A549 (cell line): Measurements from ENCODE around the gene DDAH2. TPM values are rescaled to one million over a fixed set of nuclear protein-coding genes. Genes with fewer than 3 reads are reported as not detected.

Experiments
- ATAC-seq, 2 experiments: fragments of 200-7000 bp in 1 of 2; fragments of >200 bp in 1 of 2; cut with Nextera tagmentation in 1 of 2; cut with Tn5 transposase in 1 of 2; 3 replicates each; pipeline versions ENCODE4 v1.8.0 to v1.9.1; 2018 to 2020; ENCODE audit warnings: mild to moderate bottlenecking in 1 of 2, moderate library complexity in 1 of 2
- CTCF ChIA-PET: fragments of 300-600 bp; sonication (Branson Sonifier 250); formaldehyde crosslinking; extraction: SDS; loops from one replicate; lab custom pipeline; 2021; ENCODE audit warnings: antibody characterized with exemption, inconsistent platforms; lab: Yijun Ruan, JAX
- POLR2A ChIA-PET: fragments of 350-600 bp; formaldehyde crosslinking; extraction: SDS; loops from one replicate; lab custom pipeline; 2021; ENCODE audit warnings: antibody characterized with exemption, inconsistent platforms; lab: Yijun Ruan, JAX
- DNase-seq, 2 experiments: peaks; one replicate each; pipeline versions ENCODE4 v3.0.0 to v3.0.0-alpha.2; 2011 to 2016; ENCODE audit warnings: low read depth in 1 of 2, low spot score in 1 of 2
- FAIRE-seq: peaks from 2 replicates; lab custom pipeline; 2011; peaks lifted over from hg19 to GRCh38; lab: Jason Lieb, UNC
- H3K27ac ChIP-seq, 2 experiments: fragments of >200 bp; sonication (Bioruptor Twin); formaldehyde crosslinking; 3 replicates each; pipeline ENCODE4 v1.5.1; 2016 to 2017
- H3K4me1 ChIP-seq: fragments of >200 bp; sonication (Bioruptor Twin); formaldehyde crosslinking; 3 replicates; pipeline ENCODE4 v1.6.1; 2016
- H3K4me2 ChIP-seq: fragments of >200 bp; sonication (Bioruptor Twin); formaldehyde crosslinking; 3 replicates; pipeline ENCODE4 v1.6.1; 2016
- H3K4me3 ChIP-seq: fragments of >200 bp; sonication (Bioruptor Twin); formaldehyde crosslinking; 3 replicates; pipeline ENCODE4 v1.5.1; 2016
- H3K9me3 ChIP-seq: fragments of >200 bp; sonication (Bioruptor Twin); formaldehyde crosslinking; 3 replicates; pipeline ENCODE4 v1.6.1; 2016
- BHLHE40 ChIP-seq: IDR thresholded peaks from 2 replicates; pipeline ENCODE4 v1.6.1; 2012; ENCODE audit warnings: low read depth, low read length, inconsistent platforms
- CBX8 ChIP-seq: fragments of 200-600 bp; sonication (generic); IDR thresholded peaks from 2 replicates; pipeline ENCODE4 v1.6.1; 2016
- CEBPB ChIP-seq, 2 experiments: fragments of >200 bp in 1 of 2; sonication (Bioruptor Twin) in 1 of 2; formaldehyde crosslinking in 1 of 2; IDR thresholded peaks; 2 replicates each; pipeline ENCODE4 v1.6.1; 2012 to 2016
- CHD2 ChIP-seq: fragments of 150-350 bp; IDR thresholded peaks from 2 replicates; pipeline ENCODE4 v1.6.1; 2014; ENCODE audit warnings: low read length; ENCODE audit not compliant: partially characterized antibody
- CHD4 ChIP-seq: fragments of 200-600 bp; sonication (generic); IDR thresholded peaks from 2 replicates; pipeline ENCODE4 v1.6.1; 2016; ENCODE audit warnings: antibody characterized with exemption, mild to moderate bottlenecking, borderline replicate concordance
- EHMT2 ChIP-seq: fragments of 200-600 bp; sonication (generic); IDR thresholded peaks from 2 replicates; pipeline ENCODE4 v1.6.1; 2016; ENCODE audit warnings: antibody characterized with exemption, low read depth, mild to moderate bottlenecking, moderate library complexity
- EP300 ChIP-seq, 2 experiments: fragments of >200 bp; sonication (Bioruptor Twin); formaldehyde crosslinking; IDR thresholded peaks; 2 replicates in 1 of 2; 3 replicates in 1 of 2; pipeline ENCODE4 v1.6.1; 2016 to 2017
- ESRRA ChIP-seq: fragments of 150-350 bp; IDR thresholded peaks from 2 replicates; pipeline ENCODE4 v1.6.1; 2014; ENCODE audit warnings: mild to moderate bottlenecking, low read length, borderline replicate concordance
- FOSB ChIP-seq: fragments of 250-450 bp; sonication (Bioruptor Pico); IDR thresholded peaks from 2 replicates; pipeline ENCODE4 v1.5.0; 2020; ENCODE audit warnings: mild to moderate bottlenecking, moderate library complexity
- FOSL2 ChIP-seq, 2 experiments: fragments of 450-650 bp in 1 of 2; fragments of >200 bp in 1 of 2; sonication (Bioruptor Twin) in 1 of 2; formaldehyde crosslinking; IDR thresholded peaks; 2 replicates each; pipeline versions ENCODE4 v1.5.0 to v1.6.1; 2016 to 2020; ENCODE audit warnings: mild to moderate bottlenecking in 1 of 2, moderate library complexity in 1 of 2
- HDAC2 ChIP-seq: fragments of 200-600 bp; sonication (generic); IDR thresholded peaks from 2 replicates; pipeline ENCODE4 v1.6.1; 2016
- HEYL ChIP-seq: fragments of 250-450 bp; sonication (Bioruptor Pico); IDR thresholded peaks from 2 replicates; pipeline ENCODE4 v1.8.0; 2021; ENCODE audit warnings: mild to moderate bottlenecking, moderate library complexity
- HOXA7 ChIP-seq: fragments of 250-450 bp; sonication (Bioruptor Pico); IDR thresholded peaks from 2 replicates; pipeline ENCODE4 v1.5.0; 2020; ENCODE audit warnings: mild to moderate bottlenecking, moderate library complexity
- HOXB5 ChIP-seq: fragments of 250-450 bp; sonication (Bioruptor Pico); IDR thresholded peaks from 2 replicates; pipeline ENCODE4 v1.5.0; 2020; ENCODE audit warnings: mild to moderate bottlenecking, moderate library complexity
- JUNB ChIP-seq: fragments of >200 bp; sonication (Bioruptor Twin); formaldehyde crosslinking; IDR thresholded peaks from 2 replicates; pipeline ENCODE4 v1.6.1; 2016
- KDM5A ChIP-seq: fragments of 200-600 bp; sonication (generic); IDR thresholded peaks from 2 replicates; pipeline ENCODE4 v1.6.1; 2016; ENCODE audit warnings: antibody characterized with exemption, mild to moderate bottlenecking
- NFE2L2 ChIP-seq: fragments of 150-350 bp; conservative IDR thresholded peaks from 2 replicates; pipeline ENCODE4 v1.6.1; 2014; ENCODE audit warnings: low read length
- NPAS2 ChIP-seq: fragments of 250-450 bp; sonication (Bioruptor Pico); IDR thresholded peaks from 2 replicates; pipeline ENCODE4 v1.8.0; 2022; ENCODE audit warnings: mild to moderate bottlenecking, moderate library complexity, borderline replicate concordance
- RARB ChIP-seq: fragments of 250-450 bp; sonication (Bioruptor Pico); IDR thresholded peaks from 2 replicates; pipeline ENCODE4 v1.8.0; 2021; ENCODE audit warnings: mild to moderate bottlenecking, moderate library complexity
- RCOR1 ChIP-seq: fragments of 150-350 bp; IDR thresholded peaks from 2 replicates; pipeline ENCODE4 v1.6.1; 2014; ENCODE audit warnings: antibody characterized with exemption, low read length, low read depth
- RNF2 ChIP-seq: fragments of 200-600 bp; sonication (generic); IDR thresholded peaks from 2 replicates; pipeline ENCODE4 v1.6.1; 2016; ENCODE audit warnings: low read depth, mild to moderate bottlenecking, antibody characterized with exemption, moderate library complexity, borderline replicate concordance
- SMC3 ChIP-seq: fragments of >200 bp; sonication (Bioruptor Twin); formaldehyde crosslinking; IDR thresholded peaks from 3 replicates; pipeline ENCODE4 v1.6.1; 2018; ENCODE audit warnings: inconsistent platforms
- TP53 ChIP-seq: fragments of 250-450 bp; sonication (Bioruptor Pico); IDR thresholded peaks from 2 replicates; pipeline ENCODE4 v1.5.0; 2021; ENCODE audit warnings: mild to moderate bottlenecking, moderate library complexity
- ZFP36 ChIP-seq: fragments of 450-650 bp; IDR thresholded peaks from 2 replicates; pipeline ENCODE4 v1.6.1; 2014; ENCODE audit warnings: borderline replicate concordance; ENCODE audit not compliant: partially characterized antibody
- ZSCAN20 ChIP-seq: fragments of 250-450 bp; sonication (Bioruptor Pico); IDR thresholded peaks from 2 replicates; pipeline ENCODE4 v1.8.0; 2022; ENCODE audit warnings: mild to moderate bottlenecking, moderate library complexity
- WGBS: methylation state at CpG from one replicate; pipeline ENCODE4 v1.1.6; 2017; ENCODE audit errors: missing lambda C conversion rate; 5-methylcytosine and 5-hydroxymethylcytosine counted together
- polyA plus RNA-seq, 4 experiments: library from polyadenylated mRNA; depleted of rRNA in 3 of 4; stranded (reverse); fragments of >200 nt; fragmentation: RNase III in 1 of 4; extraction: RNeasy Plus Mini Kit Qiagen cat#74134 plus additional on column Dnase treatment in 1 of 4; gene quantifications; 2 replicates in 3 of 4; 3 replicates in 1 of 4; pipeline ENCODE4 v1.2.3, GENCODE V29; 2011 to 2017
- TF ChIP-seq, protein P1 (sequence below): fragments of >200 bp; sonication (Bioruptor Twin); formaldehyde crosslinking; IDR thresholded peaks from 2 replicates; pipeline ENCODE4 v1.6.1; 2016
- TF ChIP-seq, protein P2 (sequence below): fragments of 150-350 bp; IDR thresholded peaks from 2 replicates; pipeline ENCODE4 v1.6.1; 2014; ENCODE audit warnings: low read depth, mild to moderate bottlenecking, low read length
- TF ChIP-seq, protein P3 (sequence below): fragments of 200-600 bp; sonication (generic); IDR thresholded peaks from 2 replicates; pipeline ENCODE4 v1.6.1; 2016; ENCODE audit warnings: antibody characterized with exemption, mild to moderate bottlenecking, moderate library complexity
- TF ChIP-seq, protein P4 (sequence below): IDR thresholded peaks from 2 replicates; pipeline ENCODE4 v1.6.1; 2012

Gene DDAH2
- polyA plus RNA-seq, 2 of the 4 experiments (the other 2 are of a cell fraction), result 19.3 to 54.5 TPM

DNA sequence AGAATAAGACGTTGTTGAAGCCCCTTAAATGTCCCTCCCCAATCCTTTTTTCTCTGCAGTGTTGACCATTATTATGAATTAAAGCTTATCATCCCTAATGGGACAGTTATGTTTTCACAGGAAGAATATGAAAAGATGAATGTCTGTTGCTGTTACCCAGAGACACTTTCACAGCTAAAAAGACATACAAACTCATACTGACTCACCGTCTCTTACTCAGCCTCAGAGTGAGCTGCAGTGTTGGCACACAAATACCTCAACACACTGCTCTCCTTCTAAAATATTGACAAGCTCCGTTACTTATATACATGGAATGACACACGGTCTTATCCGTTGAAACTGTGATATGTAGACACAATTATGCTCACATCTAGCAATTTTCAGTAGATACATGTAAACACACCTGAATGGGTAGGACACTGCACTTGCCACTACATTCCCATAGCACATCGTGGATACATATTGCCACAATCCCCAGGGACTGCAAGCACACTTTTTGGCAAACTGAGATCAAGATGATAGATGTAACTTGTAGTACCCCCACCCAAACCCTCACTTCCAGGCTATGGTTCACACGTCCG is 23.7 kb upstream of the DDAH2 start:
- 40% methylated on average over 8 of the region's 8 CpGs for WGBS
- Histone ChIP-seq H3K4me3 (no peak overlapping the region), H3K9me3 (no peaks in the 10 kb centered on the region), H3K4me2 (peak overlapping the region; percentile 51), H3K4me1 (peaks cover 13% of the 10 kb centered on the region), H3K27ac (peak overlapping the region in 1 of 2 experiments; percentile 53; a peak in 2 of 6 replicates)
- DNase-seq, result peak in 1 of 2 experiments; percentile 37
- CTCF ChIA-PET, result interaction anchor here (0.7 to 2.9 kb wide), 8 partner anchors 17 to 135 kb away, joined by 3 to 12 read pairs (median 4); partner anchors contain the start of gene MPIG6B
- FAIRE-seq, result no peak
- POLR2A ChIA-PET, result interaction anchor here (0.6 to 1.3 kb wide), 4 partner anchors 13 to 75 kb away, joined by 3 to 5 read pairs (median 3); partner anchors contain the start of genes CLIC1, HSPA1A, HSPA1B and HSPA1L
- ATAC-seq, result peak; percentile 90 to 94
- no peak for TF ChIP-seq ZSCAN20 (CRISPR knock-in tag)
- no peak for TF ChIP-seq FOSL2 (IDR thresholded peaks at IDR 0.05)
- peak; percentile 35; the same call in 1 of the 2 replicates for TF ChIP-seq FOSL2 (CRISPR knock-in tag; IDR thresholded peaks at IDR 0.05)

DNA sequence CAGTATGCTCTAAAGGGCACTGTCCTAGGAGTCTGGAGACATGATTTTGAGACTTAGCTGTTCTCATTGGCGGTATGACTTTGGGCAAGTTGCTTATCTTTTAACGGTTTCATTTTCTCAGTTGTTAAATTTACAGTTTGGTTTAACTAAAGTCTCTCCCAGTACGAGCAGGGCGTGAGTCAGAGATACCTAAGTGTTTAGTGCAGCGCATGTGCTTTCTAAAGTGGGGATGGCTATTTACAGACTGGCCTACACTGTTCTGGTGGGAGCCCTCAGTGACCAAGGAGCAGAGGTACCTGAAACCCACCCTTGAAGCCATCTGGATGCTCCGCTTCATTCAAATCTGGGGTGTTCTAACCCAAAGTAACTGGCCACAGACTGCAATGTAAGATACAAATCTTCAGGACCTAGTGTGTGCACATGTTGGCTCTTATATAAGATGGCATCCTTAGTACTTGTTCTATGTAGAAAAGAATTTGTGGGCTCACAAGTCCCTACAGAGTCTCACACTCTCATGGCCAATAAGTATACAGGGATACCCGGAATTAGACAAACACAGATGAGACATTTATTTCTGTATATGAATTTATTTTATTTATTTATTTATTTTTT is 21.4 kb upstream of the DDAH2 start:
- no peaks in the 10 kb centered on the region for H3K9me3 ChIP-seq
- POLR2A ChIA-PET, result no interaction called here
- WGBS, result 78% methylated on average over 7 of the region's 7 CpGs

DNA sequence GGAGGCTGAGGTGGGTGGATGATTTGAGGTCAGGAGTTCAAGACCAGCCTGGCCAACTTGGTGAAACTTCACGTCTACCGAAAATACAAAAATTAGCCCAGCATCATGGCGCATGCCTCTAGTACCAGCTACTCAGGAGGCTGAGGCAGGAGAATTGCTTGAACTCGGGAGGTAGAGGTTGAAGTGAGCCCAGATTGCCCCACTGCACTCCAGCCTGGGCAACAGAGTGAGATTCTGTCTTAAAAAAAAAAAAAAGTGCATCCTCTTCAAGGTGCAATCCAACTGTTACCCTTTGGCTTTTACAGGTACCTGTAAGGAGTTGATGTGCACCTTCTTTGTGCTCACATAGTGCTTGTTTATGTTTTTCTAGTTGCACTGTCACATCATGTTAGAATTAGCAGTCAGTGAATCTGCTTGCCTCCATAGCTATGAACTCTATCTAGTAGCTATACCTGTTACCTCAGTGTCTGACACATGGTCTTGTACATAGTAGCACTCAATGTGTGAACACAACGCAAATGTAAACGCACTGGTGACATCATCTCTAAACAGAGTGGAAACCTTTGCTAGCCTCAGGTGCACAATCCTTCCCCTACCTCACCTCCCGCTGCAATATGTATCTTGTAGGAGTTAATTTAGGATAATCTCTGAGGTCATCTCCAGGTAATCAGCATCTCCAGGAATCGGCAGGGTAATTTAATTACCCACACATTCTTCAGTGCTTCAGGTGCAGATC is 20.4 kb upstream of the DDAH2 start:
- POLR2A ChIA-PET, result no interaction called here
- DNase-seq (no peak), ATAC-seq (no peak), FAIRE-seq (no peak)
- H3K4me3 ChIP-seq, result no peak overlapping the region
- H3K4me2 ChIP-seq, result no peak overlapping the region
- 93% methylated on average over 8 of the region's 8 CpGs for WGBS
- H3K4me1 ChIP-seq, result peaks cover 13% of the 10 kb centered on the region
- CTCF ChIA-PET, result no interaction called here
- no peaks in the 10 kb centered on the region for H3K9me3 ChIP-seq
- no peak overlapping the region for H3K27ac ChIP-seq
- TF ChIP-seq, protein P1, sequence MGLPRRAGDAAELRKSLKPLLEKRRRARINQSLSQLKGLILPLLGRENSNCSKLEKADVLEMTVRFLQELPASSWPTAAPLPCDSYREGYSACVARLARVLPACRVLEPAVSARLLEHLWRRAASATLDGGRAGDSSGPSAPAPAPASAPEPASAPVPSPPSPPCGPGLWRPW, result no peak
- TF ChIP-seq NPAS2 (CRISPR knock-in tag) (no peak), HEYL (CRISPR knock-in tag) (no peak), ZSCAN20 (CRISPR knock-in tag) (no peak), ZFP36 (no peak), ESRRA (no peak), CHD4 (no peak), NFE2L2 (no peak), BHLHE40 (no peak), KDM5A (no peak), JUNB (no peak), EHMT2 (no peak), HOXB5 (no peak), HOXA7 (CRISPR knock-in tag) (no peak), TP53 (CRISPR knock-in tag) (no peak), CHD2 (no peak)
- TF ChIP-seq, protein P2, sequence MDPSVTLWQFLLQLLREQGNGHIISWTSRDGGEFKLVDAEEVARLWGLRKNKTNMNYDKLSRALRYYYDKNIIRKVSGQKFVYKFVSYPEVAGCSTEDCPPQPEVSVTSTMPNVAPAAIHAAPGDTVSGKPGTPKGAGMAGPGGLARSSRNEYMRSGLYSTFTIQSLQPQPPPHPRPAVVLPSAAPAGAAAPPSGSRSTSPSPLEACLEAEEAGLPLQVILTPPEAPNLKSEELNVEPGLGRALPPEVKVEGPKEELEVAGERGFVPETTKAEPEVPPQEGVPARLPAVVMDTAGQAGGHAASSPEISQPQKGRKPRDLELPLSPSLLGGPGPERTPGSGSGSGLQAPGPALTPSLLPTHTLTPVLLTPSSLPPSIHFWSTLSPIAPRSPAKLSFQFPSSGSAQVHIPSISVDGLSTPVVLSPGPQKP, result no peak
- TF ChIP-seq, protein P3, sequence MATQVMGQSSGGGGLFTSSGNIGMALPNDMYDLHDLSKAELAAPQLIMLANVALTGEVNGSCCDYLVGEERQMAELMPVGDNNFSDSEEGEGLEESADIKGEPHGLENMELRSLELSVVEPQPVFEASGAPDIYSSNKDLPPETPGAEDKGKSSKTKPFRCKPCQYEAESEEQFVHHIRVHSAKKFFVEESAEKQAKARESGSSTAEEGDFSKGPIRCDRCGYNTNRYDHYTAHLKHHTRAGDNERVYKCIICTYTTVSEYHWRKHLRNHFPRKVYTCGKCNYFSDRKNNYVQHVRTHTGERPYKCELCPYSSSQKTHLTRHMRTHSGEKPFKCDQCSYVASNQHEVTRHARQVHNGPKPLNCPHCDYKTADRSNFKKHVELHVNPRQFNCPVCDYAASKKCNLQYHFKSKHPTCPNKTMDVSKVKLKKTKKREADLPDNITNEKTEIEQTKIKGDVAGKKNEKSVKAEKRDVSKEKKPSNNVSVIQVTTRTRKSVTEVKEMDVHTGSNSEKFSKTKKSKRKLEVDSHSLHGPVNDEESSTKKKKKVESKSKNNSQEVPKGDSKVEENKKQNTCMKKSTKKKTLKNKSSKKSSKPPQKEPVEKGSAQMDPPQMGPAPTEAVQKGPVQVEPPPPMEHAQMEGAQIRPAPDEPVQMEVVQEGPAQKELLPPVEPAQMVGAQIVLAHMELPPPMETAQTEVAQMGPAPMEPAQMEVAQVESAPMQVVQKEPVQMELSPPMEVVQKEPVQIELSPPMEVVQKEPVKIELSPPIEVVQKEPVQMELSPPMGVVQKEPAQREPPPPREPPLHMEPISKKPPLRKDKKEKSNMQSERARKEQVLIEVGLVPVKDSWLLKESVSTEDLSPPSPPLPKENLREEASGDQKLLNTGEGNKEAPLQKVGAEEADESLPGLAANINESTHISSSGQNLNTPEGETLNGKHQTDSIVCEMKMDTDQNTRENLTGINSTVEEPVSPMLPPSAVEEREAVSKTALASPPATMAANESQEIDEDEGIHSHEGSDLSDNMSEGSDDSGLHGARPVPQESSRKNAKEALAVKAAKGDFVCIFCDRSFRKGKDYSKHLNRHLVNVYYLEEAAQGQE, result no peak

More for the DNA sequence above, 21.4 kb upstream of the DDAH2 start:
- no peak for ATAC-seq
- no peak for FAIRE-seq
- H3K4me3 ChIP-seq, result no peak overlapping the region
- H3K4me2 ChIP-seq, result no peak overlapping the region
- H3K4me1 ChIP-seq, result peaks cover 13% of the 10 kb centered on the region
- DNase-seq, result no peak
- H3K27ac ChIP-seq, result no peak overlapping the region
- CTCF ChIA-PET, result no interaction called here
- TF ChIP-seq, protein P1, result no peak
- no peak for TF ChIP-seq CBX8
- no peak for TF ChIP-seq CEBPB (IDR thresholded peaks at IDR 0.05)
- no peak for TF ChIP-seq RCOR1
- TF ChIP-seq NFE2L2, result no peak
- no peak for TF ChIP-seq EHMT2
- no peak for TF ChIP-seq RNF2
- TF ChIP-seq SMC3, result no peak
- no peak for TF ChIP-seq HDAC2
- TF ChIP-seq, protein P4, sequence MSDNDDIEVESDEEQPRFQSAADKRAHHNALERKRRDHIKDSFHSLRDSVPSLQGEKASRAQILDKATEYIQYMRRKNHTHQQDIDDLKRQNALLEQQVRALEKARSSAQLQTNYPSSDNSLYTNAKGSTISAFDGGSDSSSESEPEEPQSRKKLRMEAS, result no peak
- no peak for TF ChIP-seq EP300 (IDR thresholded peaks at IDR 0.05)
- TF ChIP-seq RARB (CRISPR knock-in tag), result no peak
- no peak for TF ChIP-seq FOSB (CRISPR knock-in tag)
